ENCODE results near the gene DERL3. TPM values are rescaled to one million over a fixed set of nuclear protein-coding genes. Genes with fewer than 3 reads are reported as not detected.

DERL3 gene
- total RNA-seq, 1 experiment from 2014 or later, result 1.0 TPM

Other genes with a start within 250 kb of the DERL3 start
- gene DRICH1, start 206.7 kb downstream of the DERL3 start, total RNA-seq (2021; ENCODE audit: unreplicated experiment), result not detected
- gene RGL4, start 148.0 kb downstream of the DERL3 start, total RNA-seq (2021; ENCODE audit: unreplicated experiment), result not detected
- 3.2 TPM for gene ZNF70, start 87.9 kb downstream of the DERL3 start, total RNA-seq (2021; ENCODE audit: unreplicated experiment)
- not detected for gene VPREB3, start 84.6 kb downstream of the DERL3 start, total RNA-seq (2021; ENCODE audit: unreplicated experiment)
- not detected for gene C22orf15, start 76.0 kb downstream of the DERL3 start, total RNA-seq (2021; ENCODE audit: unreplicated experiment)
- 84.4 TPM for gene CHCHD10, start 71.0 kb downstream of the DERL3 start, total RNA-seq (2021; ENCODE audit: unreplicated experiment)
- 3.0 TPM for gene MMP11, start 66.2 kb downstream of the DERL3 start, total RNA-seq (2021; ENCODE audit: unreplicated experiment)
- 70.2 TPM for gene SMARCB1, start 52.0 kb downstream of the DERL3 start, total RNA-seq (2021; ENCODE audit: unreplicated experiment)
- gene SLC2A11, start 18.9 kb upstream of the DERL3 start, total RNA-seq (2021; ENCODE audit: unreplicated experiment), result 33.8 TPM
- gene MIF, start 55.4 kb upstream of the DERL3 start, total RNA-seq (2021; ENCODE audit: unreplicated experiment), result 936 TPM
- gene GSTT2B, start 122.2 kb upstream of the DERL3 start, total RNA-seq (2021; ENCODE audit: unreplicated experiment), result 6.5 TPM
- gene DDTL, start 127.9 kb upstream of the DERL3 start, total RNA-seq (2021; ENCODE audit: unreplicated experiment), result not detected
- gene DDT, start 135.4 kb upstream of the DERL3 start, total RNA-seq (2021; ENCODE audit: unreplicated experiment), result 137 TPM
- 0.26 TPM for gene GSTT2, start 141.1 kb upstream of the DERL3 start, total RNA-seq (2021; ENCODE audit: unreplicated experiment)
- not detected for gene GSTT4, start 166.4 kb upstream of the DERL3 start, total RNA-seq (2021; ENCODE audit: unreplicated experiment)
- 46.1 TPM for gene CABIN1, start 172.3 kb upstream of the DERL3 start, total RNA-seq (2021; ENCODE audit: unreplicated experiment)